Measurements from ENCODE around the gene GMDS. TPM values are rescaled to one million over a fixed set of nuclear protein-coding genes. Genes with fewer than 3 reads are reported as not detected.

GMDS gene
- total RNA-seq, 3 donors from 2014 or later (not counting 1 experiment from before 2014, with no cell fraction given) = 23.6 to 31.0 (median 26.4) TPM

DNA sequence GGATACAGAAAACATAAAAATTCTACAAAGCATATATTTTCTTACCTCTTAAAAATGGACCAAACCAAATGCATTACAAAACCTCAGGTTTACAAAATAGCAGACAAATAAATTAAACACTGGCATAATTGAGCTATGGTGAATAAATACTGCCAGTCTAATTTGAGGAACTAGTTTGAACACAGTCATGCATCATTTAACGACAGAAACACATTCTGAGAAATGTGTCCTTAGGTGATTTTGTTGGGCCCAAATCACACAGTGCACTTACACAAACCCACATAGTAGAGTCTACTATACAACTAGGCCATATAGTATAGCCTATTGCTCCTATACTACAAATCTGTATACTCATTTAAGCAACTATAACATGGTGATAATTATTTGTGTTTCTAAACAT, 420.1 kb downstream of the GMDS start:
- H3K36me3 Mint-ChIP-seq = peaks cover 19% of the 10 kb centered on the region
- H3K4me3 ChIP-seq (ENCODE audit: low read length) = no peak overlapping the region
- peaks cover 0 to 2% of the 10 kb centered on the region in 2 donors for H3K27me3 Mint-ChIP-seq (ENCODE audit: low read depth in 2 of 2)
- peaks cover 10 to 15% of the 10 kb centered on the region in 2 donors for H3K9me3 Mint-ChIP-seq
- peaks cover 10% of the 10 kb centered on the region for H3K9me3 ChIP-seq (ENCODE audit: control insufficient read depth, insufficient read depth, low read length)
- ATAC-seq = no peak
- no peak for DNase-seq
- H3K27ac Mint-ChIP-seq = no peak overlapping the region
- TF ChIP-seq, protein P1, sequence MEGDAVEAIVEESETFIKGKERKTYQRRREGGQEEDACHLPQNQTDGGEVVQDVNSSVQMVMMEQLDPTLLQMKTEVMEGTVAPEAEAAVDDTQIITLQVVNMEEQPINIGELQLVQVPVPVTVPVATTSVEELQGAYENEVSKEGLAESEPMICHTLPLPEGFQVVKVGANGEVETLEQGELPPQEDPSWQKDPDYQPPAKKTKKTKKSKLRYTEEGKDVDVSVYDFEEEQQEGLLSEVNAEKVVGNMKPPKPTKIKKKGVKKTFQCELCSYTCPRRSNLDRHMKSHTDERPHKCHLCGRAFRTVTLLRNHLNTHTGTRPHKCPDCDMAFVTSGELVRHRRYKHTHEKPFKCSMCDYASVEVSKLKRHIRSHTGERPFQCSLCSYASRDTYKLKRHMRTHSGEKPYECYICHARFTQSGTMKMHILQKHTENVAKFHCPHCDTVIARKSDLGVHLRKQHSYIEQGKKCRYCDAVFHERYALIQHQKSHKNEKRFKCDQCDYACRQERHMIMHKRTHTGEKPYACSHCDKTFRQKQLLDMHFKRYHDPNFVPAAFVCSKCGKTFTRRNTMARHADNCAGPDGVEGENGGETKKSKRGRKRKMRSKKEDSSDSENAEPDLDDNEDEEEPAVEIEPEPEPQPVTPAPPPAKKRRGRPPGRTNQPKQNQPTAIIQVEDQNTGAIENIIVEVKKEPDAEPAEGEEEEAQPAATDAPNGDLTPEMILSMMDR (IDR thresholded peaks at IDR 0.05) = no peak
- WGBS (ENCODE audit: insufficient coverage) = 80% methylated on average over 1 of the region's 1 CpG
- intact Hi-C loops (cut with micrococcal nuclease) = no loop called here
- H3K27me3 ChIP-seq (ENCODE audit: control insufficient read depth, insufficient read depth, low read length) = no peaks in the 10 kb centered on the region
- H3K27ac ChIP-seq (ENCODE audit: low read length) = no peak overlapping the region
- H3K4me1 Mint-ChIP-seq = no peaks in the 10 kb centered on the region
- no peak overlapping the region for H3K4me3 Mint-ChIP-seq
- H3K36me3 ChIP-seq (ENCODE audit: control insufficient read depth, insufficient read depth, low read length) = no peaks in the 10 kb centered on the region
- no peaks in the 10 kb centered on the region for H3K4me1 ChIP-seq (ENCODE audit: control insufficient read depth, insufficient read depth, low read length)

DNA sequence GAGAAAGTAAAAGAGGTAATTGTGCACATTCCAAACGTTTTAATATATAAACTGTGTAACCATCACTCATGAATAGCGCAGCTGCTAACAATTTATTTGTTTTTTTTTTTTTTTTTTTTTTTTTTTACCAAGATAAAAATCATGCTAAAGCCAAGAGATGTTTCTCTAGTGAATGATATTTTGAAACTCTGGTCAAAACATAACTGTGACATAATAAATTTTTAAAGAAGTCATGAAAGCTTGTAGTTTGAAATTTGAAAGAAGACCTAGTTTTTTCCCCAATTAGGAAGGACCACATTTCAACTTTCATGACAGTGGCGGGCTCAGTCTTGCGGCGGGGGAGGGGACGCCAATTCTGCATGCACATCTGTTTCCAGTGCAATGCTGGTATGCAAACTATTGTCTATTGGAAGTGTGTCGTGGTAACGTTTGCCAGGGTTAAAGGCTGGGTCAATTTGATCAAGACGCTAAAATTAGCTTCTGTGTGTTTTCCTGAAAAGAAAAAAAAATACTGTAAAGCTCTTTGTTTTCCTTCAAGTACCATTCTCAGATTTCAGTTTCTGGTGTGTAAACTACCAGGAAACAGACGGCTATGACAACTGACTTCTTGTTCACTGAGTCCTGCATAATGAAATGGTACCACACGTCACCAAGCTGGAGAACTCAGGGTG, 423.8 kb downstream of the GMDS start:
- Histone ChIP-seq H3K27ac (ENCODE audit: low read length) (no peak overlapping the region), H3K36me3 (ENCODE audit: control insufficient read depth, insufficient read depth, low read length) (no peaks in the 10 kb centered on the region), H3K27me3 (ENCODE audit: control insufficient read depth, insufficient read depth, low read length) (no peaks in the 10 kb centered on the region), H3K4me3 (ENCODE audit: low read length) (no peak overlapping the region), H3K9me3 (ENCODE audit: control insufficient read depth, insufficient read depth, low read length) (no peaks in the 10 kb centered on the region), H3K4me1 (ENCODE audit: control insufficient read depth, insufficient read depth, low read length) (no peaks in the 10 kb centered on the region)
- intact Hi-C loops (cut with micrococcal nuclease) = no loop called here
- TF ChIP-seq, protein P1 (IDR thresholded peaks at IDR 0.05) = no peak
- Mint-ChIP-seq H3K9me3 (no peaks in the 10 kb centered on the region), H3K4me3 (no peak overlapping the region), H3K27ac (no peak overlapping the region), H3K27me3 (ENCODE audit: low read depth in 2 of 2) (no peaks in the 10 kb centered on the region), H3K36me3 (no peaks in the 10 kb centered on the region), H3K4me1 (no peaks in the 10 kb centered on the region)
- DNase-seq = no peak
- no peak for ATAC-seq
- 60% methylated on average over 9 of the region's 11 CpGs for WGBS (ENCODE audit: insufficient coverage)

DNA sequence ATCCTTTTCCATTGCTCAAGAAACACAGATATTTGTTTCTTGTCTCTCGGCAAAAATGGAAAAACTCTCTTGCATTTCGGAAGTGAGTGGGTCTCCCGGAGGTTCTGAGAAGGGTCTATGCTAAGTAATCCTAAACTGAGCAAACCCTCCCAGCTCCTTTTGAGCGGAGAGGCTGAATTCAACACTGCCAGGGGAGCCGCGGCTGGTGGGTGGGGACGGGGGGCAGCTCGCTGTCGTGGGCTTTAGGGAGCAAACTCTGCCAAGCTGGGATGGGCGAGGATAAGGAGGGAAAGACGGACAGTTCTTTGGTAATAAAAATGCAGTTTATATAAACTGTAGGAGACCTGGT, 424.3 kb downstream of the GMDS start:
- no peaks in the 10 kb centered on the region for H3K9me3 Mint-ChIP-seq
- 97% methylated on average over 11 of the region's 11 CpGs for WGBS (ENCODE audit: insufficient coverage)
- H3K27ac Mint-ChIP-seq = no peak overlapping the region
- no peaks in the 10 kb centered on the region for H3K27me3 ChIP-seq (ENCODE audit: control insufficient read depth, insufficient read depth, low read length)
- H3K4me3 ChIP-seq (ENCODE audit: low read length) = no peak overlapping the region
- no peak overlapping the region for H3K4me3 Mint-ChIP-seq
- no peak overlapping the region for H3K27ac ChIP-seq (ENCODE audit: low read length)
- intact Hi-C loops (cut with micrococcal nuclease) = no loop called here
- H3K27me3 Mint-ChIP-seq (ENCODE audit: low read depth in 2 of 2) = no peaks in the 10 kb centered on the region
- TF ChIP-seq, protein P1 (IDR thresholded peaks at IDR 0.05) = no peak
- no peak for DNase-seq
- H3K4me1 Mint-ChIP-seq = no peaks in the 10 kb centered on the region
- no peak for ATAC-seq
- H3K36me3 ChIP-seq (ENCODE audit: control insufficient read depth, insufficient read depth, low read length) = no peaks in the 10 kb centered on the region
- no peaks in the 10 kb centered on the region for H3K4me1 ChIP-seq (ENCODE audit: control insufficient read depth, insufficient read depth, low read length)
- H3K36me3 Mint-ChIP-seq = no peaks in the 10 kb centered on the region
- no peaks in the 10 kb centered on the region for H3K9me3 ChIP-seq (ENCODE audit: control insufficient read depth, insufficient read depth, low read length)

DNA sequence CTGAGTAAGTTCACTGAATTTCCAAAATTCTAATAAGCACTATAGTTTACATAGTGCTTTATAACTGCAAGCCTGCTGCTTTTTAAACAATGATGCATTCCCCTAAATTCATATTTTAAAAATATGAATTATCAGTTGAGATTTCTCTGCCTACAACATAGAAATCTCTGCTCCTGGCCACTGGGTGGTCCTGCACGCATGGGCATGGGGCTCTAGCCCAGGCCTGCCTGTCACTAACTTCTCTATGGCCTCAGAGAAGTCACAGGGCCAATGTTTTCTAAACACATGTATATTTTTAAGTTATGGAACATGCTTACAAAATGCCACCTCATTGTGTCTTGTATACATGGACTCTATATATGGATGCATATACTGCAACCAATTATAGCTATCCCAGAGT, 424.7 kb downstream of the GMDS start:
- TF ChIP-seq, protein P1 (IDR thresholded peaks at IDR 0.05) = no peak
- ATAC-seq (no peak), DNase-seq (no peak)
- Histone ChIP-seq H3K27ac (ENCODE audit: low read length) (no peak overlapping the region), H3K27me3 (ENCODE audit: control insufficient read depth, insufficient read depth, low read length) (no peaks in the 10 kb centered on the region), H3K4me3 (ENCODE audit: low read length) (no peak overlapping the region), H3K4me1 (ENCODE audit: control insufficient read depth, insufficient read depth, low read length) (no peaks in the 10 kb centered on the region), H3K36me3 (ENCODE audit: control insufficient read depth, insufficient read depth, low read length) (no peaks in the 10 kb centered on the region), H3K9me3 (ENCODE audit: control insufficient read depth, insufficient read depth, low read length) (no peaks in the 10 kb centered on the region)
- H3K27ac Mint-ChIP-seq = no peak overlapping the region
- intact Hi-C loops (cut with micrococcal nuclease) = no loop called here
- 100% methylated on average over 1 of the region's 1 CpG for WGBS (ENCODE audit: insufficient coverage)
- no peaks in the 10 kb centered on the region for H3K4me1 Mint-ChIP-seq
- no peak overlapping the region for H3K4me3 Mint-ChIP-seq
- H3K27me3 Mint-ChIP-seq (ENCODE audit: low read depth in 2 of 2) = no peaks in the 10 kb centered on the region
- H3K36me3 Mint-ChIP-seq = no peaks in the 10 kb centered on the region
- no peaks in the 10 kb centered on the region for H3K9me3 Mint-ChIP-seq
